GM18858 (cell line): ENCODE data around the gene PLXDC1.

Experiments
- ATAC-seq: cut with Tn5 transposase; IDR thresholded peaks from one replicate; pipeline ENCODE4 v1.9.1; 2021; ENCODE audit not compliant: unreplicated experiment

PLXDC1 gene

GRCh38 chr17:39099663-39100286, 51.7 kb downstream of the PLXDC1 start:
- ATAC-seq, result no peak

DNA sequence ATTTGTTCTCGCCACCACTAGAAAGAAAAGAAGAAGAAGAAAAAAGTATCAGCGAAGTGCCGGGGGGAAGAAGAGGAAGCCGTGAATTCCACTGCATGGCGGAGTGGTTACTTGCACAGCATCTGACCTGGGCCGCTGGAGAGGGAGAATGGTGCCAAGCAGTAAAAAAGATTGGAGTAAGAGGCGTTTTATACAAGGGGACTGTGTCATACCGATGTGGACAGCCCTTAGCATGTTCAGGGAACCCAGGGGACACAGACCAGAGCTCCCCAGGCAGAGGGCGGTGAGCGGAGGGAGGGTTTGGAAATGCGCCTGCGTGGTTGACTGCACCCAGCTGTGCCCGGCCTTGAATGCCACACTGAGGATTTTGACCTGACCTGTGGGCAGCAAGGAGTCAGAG, 52.8 kb downstream of the PLXDC1 start:
- no peak for ATAC-seq

DNA sequence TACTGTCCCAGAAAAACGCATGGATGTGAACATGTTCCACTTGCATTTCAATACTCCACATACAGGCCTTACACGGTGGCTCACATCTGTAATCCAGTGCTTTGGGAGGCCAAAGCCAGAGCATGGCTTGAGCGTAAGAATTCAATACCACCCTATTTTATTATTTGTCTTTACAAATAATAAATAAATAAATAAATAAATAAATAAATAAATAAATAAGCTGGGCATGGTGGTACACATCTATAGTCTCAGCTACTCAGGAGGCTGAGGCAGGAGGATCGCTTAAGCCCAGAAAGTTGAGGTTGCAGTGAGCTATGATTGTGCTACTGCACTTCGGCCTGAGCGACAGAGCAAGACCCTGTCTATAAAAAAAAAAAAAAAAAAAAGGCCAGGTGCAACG, 53.9 kb downstream of the PLXDC1 start:
- no peak for ATAC-seq

- ATAC-seq, result no peak
Observed at GRCh38 chr17:39097150-39097519, 54.3 kb downstream of the PLXDC1 start.

GRCh38 chr17:39096508-39097149, 54.8 kb downstream of the PLXDC1 start:
- no peak for ATAC-seq

- ATAC-seq, result no peak
Observed at GRCh38 chr17:39095309-39095686, 56.1 kb downstream of the PLXDC1 start.

GRCh38 chr17:39094607-39095308, 56.7 kb downstream of the PLXDC1 start:
- no peak for ATAC-seq

GRCh38 chr17:39092692-39093230, 58.7 kb downstream of the PLXDC1 start:
- ATAC-seq, result no peak

DNA sequence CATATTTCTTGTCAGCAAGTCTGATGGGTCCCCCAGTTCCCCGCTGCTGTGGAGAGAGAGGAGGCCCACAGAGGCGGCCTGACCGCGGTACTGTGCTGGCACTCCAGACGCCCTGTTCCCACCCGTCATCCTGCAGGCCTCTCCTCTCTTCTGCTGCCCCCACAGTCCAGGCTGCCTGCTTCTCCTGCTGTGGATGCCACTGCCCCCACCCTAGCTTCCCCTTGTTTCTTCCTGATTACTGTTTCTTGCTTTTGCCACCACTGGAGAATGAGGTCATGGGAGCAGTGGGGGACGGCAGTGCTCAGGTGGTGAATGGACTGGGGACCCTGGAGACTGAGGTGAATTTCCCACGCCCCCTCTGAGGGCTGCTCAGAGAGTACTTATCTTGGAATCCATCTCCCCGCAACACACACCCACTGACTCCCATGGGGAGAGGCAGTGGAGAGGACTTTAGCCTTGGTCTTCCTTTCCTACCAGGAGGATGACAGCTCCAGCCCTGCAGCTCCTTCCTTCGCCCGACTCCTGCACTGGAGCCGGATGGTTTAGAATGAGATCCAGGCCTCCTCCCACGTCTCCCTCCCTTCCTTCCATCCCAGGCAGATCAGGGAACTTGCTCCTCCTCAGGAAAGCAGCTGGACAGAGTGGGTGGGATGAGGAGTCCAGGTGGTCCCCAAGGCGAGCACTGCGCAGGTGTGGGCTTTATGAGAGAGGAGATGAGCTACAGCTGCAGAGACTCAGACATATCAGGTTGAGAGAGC, 60.4 kb downstream of the PLXDC1 start:
- no peak for ATAC-seq

DNA sequence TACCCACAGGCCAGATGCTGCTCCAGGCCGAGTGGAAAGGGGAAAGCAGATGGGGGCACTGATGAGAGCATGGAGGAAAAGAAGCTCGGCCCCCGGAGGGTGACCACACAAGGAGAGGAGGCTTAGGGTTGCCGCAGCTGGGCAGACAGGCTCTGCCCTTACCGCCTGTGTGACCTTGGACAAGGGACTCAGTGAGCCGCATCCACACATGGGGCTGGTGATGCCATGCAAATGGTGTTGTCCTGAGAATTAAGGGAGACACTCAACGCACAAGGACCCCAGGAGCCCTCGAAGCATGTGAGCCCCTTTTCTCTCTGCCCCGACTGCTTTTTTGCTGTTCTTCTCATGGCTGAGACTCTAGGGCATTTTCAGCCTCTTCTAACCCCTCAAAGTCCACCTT, 61.0 kb downstream of the PLXDC1 start:
- ATAC-seq, result no peak

DNA sequence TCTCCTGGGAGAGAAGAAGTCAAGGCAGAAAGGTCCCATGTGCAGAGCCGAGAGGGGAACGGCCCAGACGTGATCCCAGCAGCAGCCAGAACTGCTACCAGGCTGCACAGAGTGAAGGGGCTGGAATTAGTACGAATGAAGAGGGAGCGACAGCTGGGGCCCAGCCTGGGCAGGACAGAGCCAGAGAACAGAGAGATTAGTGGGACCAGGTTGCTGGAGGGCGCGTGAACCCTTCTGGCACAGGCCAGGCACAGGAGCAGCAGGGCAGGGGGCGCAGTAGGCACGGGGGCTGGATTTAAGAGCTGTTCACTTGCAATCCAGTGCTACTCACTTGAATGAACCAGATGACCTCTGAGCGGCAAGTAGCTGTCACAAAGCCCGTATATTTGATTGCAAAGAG, 66.9 kb downstream of the PLXDC1 start:
- no peak for ATAC-seq

GRCh38 chr17:39083270-39083669, 68.2 kb downstream of the PLXDC1 start:
- no peak for ATAC-seq

GRCh38 chr17:39082482-39082881, 69.0 kb downstream of the PLXDC1 start:
- ATAC-seq, result no peak

DNA sequence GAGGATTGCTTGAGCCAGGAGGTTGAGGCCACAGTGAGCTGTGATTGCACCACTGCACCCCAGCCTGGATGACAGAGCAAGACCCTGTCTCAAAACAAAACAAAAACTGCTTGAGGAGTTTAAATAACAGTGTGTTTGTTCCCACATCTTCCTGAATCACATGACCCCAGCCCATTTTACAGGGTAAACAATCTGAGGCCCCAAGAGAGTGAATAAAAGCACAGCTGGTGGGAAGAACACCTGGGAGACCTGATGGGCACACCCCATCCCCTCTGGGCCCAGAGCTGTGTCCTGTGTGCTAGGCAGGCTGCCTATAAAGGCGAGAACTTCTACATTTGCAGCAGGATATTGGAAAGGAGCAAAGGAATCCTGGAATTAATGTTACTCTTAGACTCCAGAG, 69.6 kb downstream of the PLXDC1 start:
- ATAC-seq, result no peak

- ATAC-seq, result no peak
Observed at GRCh38 chr17:39080421-39081078, 70.9 kb downstream of the PLXDC1 start.

DNA sequence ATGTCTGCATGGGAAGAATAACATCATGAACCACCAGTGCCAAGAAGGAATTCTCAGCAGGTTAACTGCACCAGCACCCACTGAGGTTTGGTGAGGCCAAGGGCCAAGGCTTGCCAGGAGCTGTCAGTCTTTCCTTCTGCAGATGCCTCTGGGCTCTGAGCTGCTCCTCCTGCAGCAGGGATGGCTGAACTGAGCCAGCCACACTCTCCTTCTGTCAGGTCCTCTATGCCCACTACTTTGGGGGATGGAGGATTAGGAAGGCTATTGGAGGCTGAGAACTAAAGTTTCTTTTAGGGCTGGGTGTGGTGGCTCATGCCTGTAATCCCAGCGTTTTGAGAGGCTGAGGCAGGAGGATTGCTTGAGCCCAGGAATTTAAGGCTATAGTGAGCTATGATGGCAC, 71.6 kb downstream of the PLXDC1 start:
- ATAC-seq, result no peak

DNA sequence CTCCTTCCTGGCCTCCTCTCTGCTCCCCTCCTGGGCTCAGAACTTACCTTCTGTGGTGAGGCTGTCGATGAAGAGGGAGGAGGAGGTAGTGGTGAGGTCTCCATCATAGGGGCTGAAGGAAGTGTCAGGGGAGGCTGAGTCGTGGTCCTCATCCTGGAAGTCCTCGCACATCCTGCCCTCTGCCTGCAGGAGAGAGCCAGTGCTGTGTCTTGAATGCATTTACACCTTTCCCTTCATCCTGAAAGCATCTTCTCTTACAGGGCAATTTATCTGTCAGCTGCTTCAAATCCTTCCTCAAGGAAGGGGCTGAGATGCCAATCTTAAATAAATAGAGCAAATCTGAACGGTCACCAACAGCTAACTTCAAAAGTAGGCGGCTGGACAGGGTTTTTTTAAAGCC, 73.6 kb downstream of the PLXDC1 start:
- ATAC-seq, result no peak

DNA sequence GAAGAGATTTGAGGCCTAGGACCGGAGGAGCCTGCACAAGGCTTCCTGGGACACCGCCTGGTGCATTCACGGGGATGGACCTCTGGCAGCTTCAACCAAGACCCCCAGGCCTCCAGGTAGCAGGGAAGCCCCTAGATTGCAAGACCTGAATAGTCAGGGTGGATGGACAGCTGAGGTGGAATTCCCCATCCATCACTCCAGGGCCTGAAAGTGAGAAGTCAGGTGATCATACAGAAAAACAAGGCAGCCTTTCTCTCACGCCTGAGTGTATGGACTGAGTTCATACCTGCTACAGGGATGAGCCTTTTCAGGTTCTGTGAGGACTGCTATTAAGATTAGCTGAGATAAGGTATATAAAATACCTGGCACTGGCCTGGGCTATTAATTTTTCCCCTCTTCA, 74.2 kb downstream of the PLXDC1 start:
- ATAC-seq, result no peak

GRCh38 chr17:39074676-39075075, 76.8 kb downstream of the PLXDC1 start:
- no peak for ATAC-seq

DNA sequence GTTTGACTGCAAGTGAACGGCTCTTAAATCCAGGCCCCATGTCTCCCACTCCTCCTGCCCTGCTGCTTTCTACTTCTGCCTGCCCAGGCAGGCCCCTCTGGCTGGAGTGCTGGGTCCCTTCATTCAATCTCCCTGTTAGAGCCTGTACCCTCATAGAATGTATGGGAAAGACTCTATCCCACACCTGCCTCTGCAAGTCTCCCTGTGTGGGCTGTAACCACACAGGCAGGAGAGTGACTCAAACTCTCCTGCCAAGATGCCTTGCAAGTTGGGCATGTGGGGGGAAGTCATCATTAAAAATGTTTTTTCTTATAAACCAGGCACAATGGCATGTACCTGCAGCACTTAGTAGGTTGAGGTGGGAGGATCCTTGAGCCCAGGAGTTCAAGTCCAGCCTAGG, 77.5 kb downstream of the PLXDC1 start:
- ATAC-seq, result no peak

GRCh38 chr17:39073353-39073752, 78.1 kb downstream of the PLXDC1 start:
- no peak for ATAC-seq
